DLD1 (cell line): Measurements from ENCODE around the gene ENO4.

Experiments
- in situ Hi-C: cut with HindIII; loops from 2 replicates; pipeline ENCODE4 v1.10.0; 2017; ENCODE audit warnings: low sequenced_read_pairs

Gene ENO4

DNA sequence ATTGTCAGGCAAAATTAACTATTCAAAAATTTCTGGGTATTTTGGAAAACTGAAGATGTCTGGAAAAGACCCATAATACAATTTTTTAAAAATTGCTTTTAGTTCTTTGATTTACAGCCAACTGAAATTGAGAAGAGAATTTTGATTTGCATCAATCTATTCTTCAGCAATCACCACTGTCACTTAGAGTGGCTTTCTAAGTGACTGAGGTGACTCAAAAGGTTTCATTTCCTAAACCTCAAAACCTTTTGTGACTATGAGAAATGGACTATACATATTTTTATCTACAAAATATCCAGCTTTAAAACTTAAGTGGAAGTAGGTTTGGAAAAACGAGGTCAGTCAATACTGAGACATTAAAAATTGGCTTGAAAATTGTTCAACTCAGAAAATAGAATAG, 60.0 kb downstream of the ENO4 start:
- in situ Hi-C loops: no loop called here

DNA sequence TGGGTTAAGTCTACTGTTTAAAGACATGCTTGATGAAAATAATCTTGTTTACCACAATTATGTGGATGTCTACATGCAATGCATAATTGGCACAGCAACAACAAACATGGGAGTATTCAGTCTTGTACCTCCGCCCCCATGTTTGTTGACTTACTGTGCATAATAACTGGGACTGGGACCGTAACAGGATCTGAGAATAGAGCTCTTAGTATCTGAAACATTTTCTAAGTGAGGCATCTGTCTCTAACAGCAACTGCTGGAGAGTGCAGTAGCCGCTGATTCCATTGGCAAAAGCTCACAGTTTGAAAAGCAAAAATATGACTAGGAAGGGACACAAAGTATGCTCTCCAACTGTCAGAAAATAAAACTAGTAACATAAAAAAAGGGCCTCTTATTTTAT, 61.6 kb downstream of the ENO4 start:
- in situ Hi-C loops: no loop called here

GRCh38 chr10:116912162-116912561, 62.9 kb downstream of the ENO4 start:
- in situ Hi-C loops: no loop called here

GRCh38 chr10:116913695-116914094, 64.4 kb downstream of the ENO4 start:
- in situ Hi-C loops: no loop called here

DNA sequence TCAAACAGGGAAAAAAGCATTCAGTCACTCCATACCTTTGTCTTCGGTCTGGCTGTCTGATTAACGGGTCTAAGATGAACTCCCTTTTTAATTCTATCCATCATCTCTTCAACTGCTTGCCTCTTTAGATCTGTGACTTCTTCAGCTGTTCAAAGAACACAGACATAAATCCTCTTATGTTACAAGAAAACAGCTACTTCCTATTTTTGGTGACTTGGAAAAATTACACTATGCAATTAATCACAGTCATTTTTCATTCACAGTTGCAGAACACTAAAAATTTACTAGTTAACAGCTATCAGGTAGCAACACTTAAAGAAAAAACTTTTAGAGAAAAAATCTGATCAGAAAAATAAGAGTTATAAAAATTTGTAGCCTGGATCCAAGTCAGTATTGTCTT, 66.0 kb downstream of the ENO4 start:
- in situ Hi-C loops: no loop called here

DNA sequence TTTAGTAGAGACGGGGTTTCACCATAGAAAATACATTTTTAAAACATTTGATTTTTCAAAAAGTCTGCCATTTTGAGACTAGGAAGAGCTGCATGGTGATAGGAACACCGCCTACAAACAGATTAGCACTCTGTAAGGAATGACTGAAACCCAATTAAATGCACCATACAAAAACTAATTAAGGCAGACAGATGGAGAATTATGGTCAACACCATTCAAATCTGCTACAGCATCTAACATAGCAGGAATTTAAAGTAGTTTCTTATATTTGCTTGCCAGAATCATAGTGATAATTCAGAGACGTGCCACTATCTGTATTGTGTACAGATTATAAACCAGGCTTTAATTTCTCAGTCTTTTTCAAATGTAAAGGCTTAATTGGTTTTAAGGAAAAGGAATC, 68.2 kb downstream of the ENO4 start:
- in situ Hi-C loops: no loop called here

DNA sequence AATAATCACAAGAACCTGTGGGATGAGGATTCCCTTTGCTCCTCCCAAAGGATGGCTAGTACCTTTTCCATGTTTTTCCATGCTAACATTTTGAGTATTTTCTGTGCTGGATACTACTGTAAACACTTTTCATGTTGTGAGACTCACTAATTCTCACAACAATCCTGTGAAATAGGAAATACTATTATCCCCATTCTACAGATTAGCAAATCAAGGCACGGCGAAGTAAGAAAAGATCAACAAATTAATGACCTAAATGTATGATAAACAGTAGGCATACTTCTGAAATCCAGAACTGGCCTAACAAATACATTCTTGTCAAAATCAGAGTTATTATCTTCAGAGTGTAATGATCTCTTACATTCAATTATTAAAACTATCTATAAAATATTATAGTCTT, 69.3 kb downstream of the ENO4 start:
- in situ Hi-C loops: no loop called here

DNA sequence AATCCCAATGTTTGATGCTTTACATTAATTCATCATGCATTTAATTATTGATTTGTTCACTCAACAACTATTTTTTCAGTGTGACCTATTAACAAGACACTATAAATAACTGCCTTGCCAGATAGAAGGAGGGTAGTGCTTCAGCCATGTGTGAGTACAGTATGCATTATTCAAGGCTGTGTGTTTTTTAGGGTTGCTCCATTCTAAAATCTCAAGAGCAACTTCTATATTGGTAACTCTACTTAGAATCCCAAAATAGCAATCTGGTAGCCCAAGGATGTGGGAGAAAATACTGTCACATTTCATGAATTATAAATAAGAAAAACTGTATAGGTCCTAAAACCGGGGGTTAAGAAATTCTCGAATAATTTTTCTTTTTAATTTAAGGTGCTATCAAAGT, 69.9 kb downstream of the ENO4 start:
- in situ Hi-C loops: no loop called here

DNA sequence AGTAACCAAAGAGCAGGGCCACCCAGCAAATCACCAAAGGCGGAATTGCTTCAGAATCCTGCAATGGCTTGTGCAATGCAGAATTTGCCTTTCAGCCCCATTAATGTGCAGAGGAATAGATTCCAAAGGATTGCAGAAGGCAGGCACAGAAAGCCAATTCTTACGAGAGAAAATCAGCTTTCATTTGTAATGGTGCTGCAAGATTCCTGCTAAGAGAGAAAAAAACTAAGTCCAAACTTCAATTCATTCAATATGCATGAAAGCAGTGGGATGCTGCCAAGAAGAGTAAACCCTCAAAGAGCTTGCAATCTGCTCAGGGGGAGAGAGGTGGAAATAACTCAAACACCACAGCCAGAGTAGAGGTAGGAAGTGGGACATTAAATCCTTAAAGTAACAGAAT, 70.4 kb downstream of the ENO4 start:
- in situ Hi-C loops: no loop called here

- in situ Hi-C loops: no loop called here
Measured at GRCh38 chr10:116925056-116925455, 75.8 kb downstream of the ENO4 start.

DNA sequence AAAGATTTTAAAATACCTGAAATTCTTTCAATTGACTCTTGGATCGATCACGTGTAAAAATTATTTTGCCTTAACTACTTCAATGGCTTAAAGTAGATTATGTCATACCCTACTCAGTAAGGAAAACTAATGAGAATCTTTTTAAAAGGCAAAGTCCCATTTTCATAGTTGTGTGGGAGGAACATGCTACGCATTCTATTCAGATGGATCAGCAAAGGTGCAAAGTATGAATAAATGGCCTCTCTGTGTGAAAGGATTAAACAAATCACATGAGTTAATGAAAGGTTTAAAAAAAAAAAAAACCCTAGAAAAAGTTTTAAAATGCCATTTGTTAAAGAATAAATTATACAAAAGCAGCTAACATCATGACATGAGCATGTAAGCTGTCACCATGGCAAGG, 77.1 kb downstream of the ENO4 start:
- in situ Hi-C loops: no loop called here

GRCh38 chr10:116931806-116932205, 82.5 kb downstream of the ENO4 start:
- in situ Hi-C loops: no loop called here
